GM23338 (cell line): ENCODE data around the gene CCR8. TPM values are rescaled to one million over a fixed set of nuclear protein-coding genes. Genes with fewer than 3 reads are reported as not detected.

Source experiments
- ATAC-seq: fragments of 200-7000 bp; cut with Tn5 transposase; 3 replicates; pipeline ENCODE4 v1.9.1; 2020
- DNase-seq: peaks from one replicate; pipeline ENCODE4 v3.0.0-alpha.2; 2015; ENCODE audit warnings: low spot score
- H2AFZ ChIP-seq: fragments of 200-600 bp; sonication (generic); 2 replicates; pipeline ENCODE4 v1.8.0; 2016; ENCODE audit warnings: antibody characterized with exemption, mild to moderate bottlenecking, moderate library complexity
- H3F3A ChIP-seq: fragments of 200-600 bp; sonication (generic); replicated peaks from 2 replicates; pipeline ENCODE4 v1.8.0; 2017; ENCODE audit warnings: antibody characterized with exemption, mixed run types, low read depth
- H3K27ac ChIP-seq: fragments of 200-600 bp; sonication (generic); 2 replicates; pipeline ENCODE4 v1.6.1; 2016; ENCODE audit warnings: low read depth
- H3K27me3 ChIP-seq: fragments of 200-600 bp; sonication (generic); 2 replicates; pipeline ENCODE4 v1.8.0; 2016; ENCODE audit warnings: mild to moderate bottlenecking, mixed run types, moderate library complexity; ENCODE audit not compliant: insufficient read depth
- H3K36me3 ChIP-seq: fragments of 200-600 bp; sonication (generic); 2 replicates; pipeline ENCODE4 v1.8.0; 2016; ENCODE audit warnings: mild to moderate bottlenecking; ENCODE audit not compliant: insufficient read depth
- H3K4me1 ChIP-seq: fragments of 200-600 bp; sonication (generic); 2 replicates; pipeline ENCODE4 v1.8.0; 2016; ENCODE audit warnings: mild to moderate bottlenecking, moderate library complexity; ENCODE audit not compliant: insufficient read depth
- H3K4me2 ChIP-seq: fragments of 200-600 bp; sonication (generic); 2 replicates; pipeline ENCODE4 v1.7.1; 2017; ENCODE audit warnings: mixed run types
- H3K4me3 ChIP-seq: fragments of 200-600 bp; sonication (generic); 2 replicates; pipeline ENCODE4 v1.6.1; 2016; ENCODE audit warnings: mixed run types
- H3K79me2 ChIP-seq: fragments of 200-600 bp; sonication (generic); replicated peaks from 2 replicates; pipeline ENCODE4 v1.8.0; 2017; ENCODE audit warnings: mild to moderate bottlenecking; ENCODE audit not compliant: insufficient read depth
- H3K9me2 ChIP-seq: fragments of 200-600 bp; sonication (generic); 2 replicates; pipeline ENCODE4 v1.8.0; 2017; ENCODE audit not compliant: insufficient read depth
- H4K20me1 ChIP-seq: fragments of 200-600 bp; sonication (generic); replicated peaks from 2 replicates; pipeline ENCODE4 v1.8.0; 2017; ENCODE audit warnings: mild to moderate bottlenecking; ENCODE audit not compliant: insufficient read depth
- H3K27ac Mint-ChIP-seq: 2 replicates; pipeline ENCODE4 v1.8.0; 2020; ENCODE audit warnings: inconsistent platforms, mild to moderate bottlenecking, moderate library complexity, mixed read lengths
- H3K27me3 Mint-ChIP-seq: 3 replicates; pipeline ENCODE4 v1.8.0; 2022; ENCODE audit warnings: low read depth, mild to moderate bottlenecking, moderate library complexity, mixed read lengths, inconsistent platforms; ENCODE audit not compliant: insufficient read depth, poor library complexity
- H3K36me3 Mint-ChIP-seq: 3 replicates; pipeline ENCODE4 v1.8.0; 2021; ENCODE audit warnings: low read depth, mild to moderate bottlenecking, inconsistent platforms, moderate library complexity, mixed read lengths
- H3K4me1 Mint-ChIP-seq: 3 replicates; pipeline ENCODE4 v1.8.0; 2020; ENCODE audit warnings: mild to moderate bottlenecking, inconsistent platforms, mixed read lengths
- H3K4me3 Mint-ChIP-seq: 3 replicates; pipeline ENCODE4 v1.8.0; 2021; ENCODE audit warnings: moderate library complexity, mild to moderate bottlenecking, inconsistent platforms, mixed read lengths
- H3K9me3 Mint-ChIP-seq: 3 replicates; pipeline ENCODE4 v1.8.0; 2020; ENCODE audit warnings: moderate library complexity, mild to moderate bottlenecking, inconsistent platforms, mixed read lengths
- POLR2AphosphoS5 ChIP-seq: IDR thresholded peaks from 2 replicates; pipeline ENCODE4 v1.6.1; 2016; ENCODE audit warnings: antibody characterized with exemption, low read depth
- polyA plus RNA-seq: library from polyadenylated mRNA; unstranded; fragments of >200 nt; fragmentation: Nextera tagmentation; extraction: Ambion mirVana; gene quantifications from 2 replicates; pipeline ENCODE4 v1.2.1, GENCODE V29; 2016
- total RNA-seq: library from RNA; depleted of rRNA; stranded (reverse); fragments of >200 nt; shearing (Covaris generic); gene quantifications from 2 replicates; pipeline ENCODE4 v1.2.3, GENCODE V29; 2014
- TF ChIP-seq, protein P1 (sequence below), 2 experiments: fragments of 200-600 bp in 1 of 2; sonication (generic) in 1 of 2; conservative IDR thresholded peaks; 2 replicates each; pipeline versions ENCODE4 v1.5.1 to v1.6.1; 2016 to 2017; ENCODE audit warnings: antibody characterized with exemption in 2 of 2, low read depth in 2 of 2, mild to moderate bottlenecking in 2 of 2, moderate library complexity in 1 of 2
- TF ChIP-seq, protein P2 (sequence below): IDR thresholded peaks from one replicate; pipeline ENCODE4 v1.6.1; 2018; ENCODE audit warnings: antibody characterized with exemption; ENCODE audit not compliant: unreplicated experiment
- TF ChIP-seq, protein P3 (sequence below): fragments of 250-450 bp; sonication (Bioruptor Pico); IDR thresholded peaks from 2 replicates; pipeline ENCODE4 v1.5.0; 2020; ENCODE audit warnings: mild to moderate bottlenecking, moderate library complexity
- TF ChIP-seq, protein P4 (sequence below): IDR thresholded peaks from 2 replicates; pipeline ENCODE4 v1.6.1; 2016; ENCODE audit warnings: antibody characterized with exemption

CCR8 gene
- total and polyA plus RNA-seq, 2 experiments from 2014 or later, result 0.55 TPM; not detected in 1

DNA sequence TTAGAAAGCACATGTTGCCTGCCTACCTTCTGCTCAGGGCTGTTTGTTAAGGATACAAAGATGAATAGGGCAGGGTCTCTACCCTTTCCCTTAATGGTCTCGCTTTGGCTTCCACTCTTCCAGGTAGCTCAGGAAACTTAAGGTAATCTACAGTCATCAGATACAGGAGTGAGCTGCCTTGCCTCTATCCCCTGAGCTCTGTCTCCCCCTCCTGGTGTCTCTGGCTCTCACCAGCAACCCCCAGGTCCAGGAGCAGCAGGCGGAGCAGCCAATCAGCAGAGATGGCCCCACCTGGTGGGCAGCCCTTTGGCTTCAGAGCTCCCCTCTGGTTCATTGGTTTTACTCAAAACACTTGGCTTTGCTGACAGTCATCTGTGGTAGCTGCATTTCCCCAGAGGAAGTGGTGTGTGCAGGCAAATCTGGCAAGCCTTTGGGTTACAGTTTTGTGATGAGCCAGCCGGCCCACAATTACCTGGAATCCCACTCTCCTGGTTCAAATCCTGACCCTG lies 41.2 kb upstream of the CCR8 start:
- Histone ChIP-seq H4K20me1 (no peaks in the 10 kb centered on the region), H3K4me3 (no peak overlapping the region), H3K4me2 (no peak overlapping the region), H3K4me1 (no peaks in the 10 kb centered on the region), H3K27me3 (no peaks in the 10 kb centered on the region), H3K79me2 (no peaks in the 10 kb centered on the region), H3K9me2 (no peaks in the 10 kb centered on the region), H3K36me3 (no peaks in the 10 kb centered on the region), H3F3A (no peaks in the 10 kb centered on the region), H2AFZ (no peak overlapping the region; the same call in 1 of the 2 replicates), H3K27ac (no peak overlapping the region)
- TF ChIP-seq, protein P1, sequence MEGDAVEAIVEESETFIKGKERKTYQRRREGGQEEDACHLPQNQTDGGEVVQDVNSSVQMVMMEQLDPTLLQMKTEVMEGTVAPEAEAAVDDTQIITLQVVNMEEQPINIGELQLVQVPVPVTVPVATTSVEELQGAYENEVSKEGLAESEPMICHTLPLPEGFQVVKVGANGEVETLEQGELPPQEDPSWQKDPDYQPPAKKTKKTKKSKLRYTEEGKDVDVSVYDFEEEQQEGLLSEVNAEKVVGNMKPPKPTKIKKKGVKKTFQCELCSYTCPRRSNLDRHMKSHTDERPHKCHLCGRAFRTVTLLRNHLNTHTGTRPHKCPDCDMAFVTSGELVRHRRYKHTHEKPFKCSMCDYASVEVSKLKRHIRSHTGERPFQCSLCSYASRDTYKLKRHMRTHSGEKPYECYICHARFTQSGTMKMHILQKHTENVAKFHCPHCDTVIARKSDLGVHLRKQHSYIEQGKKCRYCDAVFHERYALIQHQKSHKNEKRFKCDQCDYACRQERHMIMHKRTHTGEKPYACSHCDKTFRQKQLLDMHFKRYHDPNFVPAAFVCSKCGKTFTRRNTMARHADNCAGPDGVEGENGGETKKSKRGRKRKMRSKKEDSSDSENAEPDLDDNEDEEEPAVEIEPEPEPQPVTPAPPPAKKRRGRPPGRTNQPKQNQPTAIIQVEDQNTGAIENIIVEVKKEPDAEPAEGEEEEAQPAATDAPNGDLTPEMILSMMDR (conservative IDR thresholded peaks at IDR 0.05; ENCODE audit: low read depth in 2 of 2), result peak; percentile 97 to 100
- TF ChIP-seq, protein P2, sequence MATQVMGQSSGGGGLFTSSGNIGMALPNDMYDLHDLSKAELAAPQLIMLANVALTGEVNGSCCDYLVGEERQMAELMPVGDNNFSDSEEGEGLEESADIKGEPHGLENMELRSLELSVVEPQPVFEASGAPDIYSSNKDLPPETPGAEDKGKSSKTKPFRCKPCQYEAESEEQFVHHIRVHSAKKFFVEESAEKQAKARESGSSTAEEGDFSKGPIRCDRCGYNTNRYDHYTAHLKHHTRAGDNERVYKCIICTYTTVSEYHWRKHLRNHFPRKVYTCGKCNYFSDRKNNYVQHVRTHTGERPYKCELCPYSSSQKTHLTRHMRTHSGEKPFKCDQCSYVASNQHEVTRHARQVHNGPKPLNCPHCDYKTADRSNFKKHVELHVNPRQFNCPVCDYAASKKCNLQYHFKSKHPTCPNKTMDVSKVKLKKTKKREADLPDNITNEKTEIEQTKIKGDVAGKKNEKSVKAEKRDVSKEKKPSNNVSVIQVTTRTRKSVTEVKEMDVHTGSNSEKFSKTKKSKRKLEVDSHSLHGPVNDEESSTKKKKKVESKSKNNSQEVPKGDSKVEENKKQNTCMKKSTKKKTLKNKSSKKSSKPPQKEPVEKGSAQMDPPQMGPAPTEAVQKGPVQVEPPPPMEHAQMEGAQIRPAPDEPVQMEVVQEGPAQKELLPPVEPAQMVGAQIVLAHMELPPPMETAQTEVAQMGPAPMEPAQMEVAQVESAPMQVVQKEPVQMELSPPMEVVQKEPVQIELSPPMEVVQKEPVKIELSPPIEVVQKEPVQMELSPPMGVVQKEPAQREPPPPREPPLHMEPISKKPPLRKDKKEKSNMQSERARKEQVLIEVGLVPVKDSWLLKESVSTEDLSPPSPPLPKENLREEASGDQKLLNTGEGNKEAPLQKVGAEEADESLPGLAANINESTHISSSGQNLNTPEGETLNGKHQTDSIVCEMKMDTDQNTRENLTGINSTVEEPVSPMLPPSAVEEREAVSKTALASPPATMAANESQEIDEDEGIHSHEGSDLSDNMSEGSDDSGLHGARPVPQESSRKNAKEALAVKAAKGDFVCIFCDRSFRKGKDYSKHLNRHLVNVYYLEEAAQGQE, result no peak
- no peak overlapping the region for H3K27ac Mint-ChIP-seq
- ATAC-seq (peak; percentile 97), DNase-seq (peak; percentile 97)
- H3K36me3 Mint-ChIP-seq, result no peaks in the 10 kb centered on the region
- no peaks in the 10 kb centered on the region for H3K9me3 Mint-ChIP-seq
- peaks cover 5% of the 10 kb centered on the region for H3K27me3 Mint-ChIP-seq
- no peak overlapping the region for H3K4me3 Mint-ChIP-seq
- H3K4me1 Mint-ChIP-seq, result peaks cover 6% of the 10 kb centered on the region

DNA sequence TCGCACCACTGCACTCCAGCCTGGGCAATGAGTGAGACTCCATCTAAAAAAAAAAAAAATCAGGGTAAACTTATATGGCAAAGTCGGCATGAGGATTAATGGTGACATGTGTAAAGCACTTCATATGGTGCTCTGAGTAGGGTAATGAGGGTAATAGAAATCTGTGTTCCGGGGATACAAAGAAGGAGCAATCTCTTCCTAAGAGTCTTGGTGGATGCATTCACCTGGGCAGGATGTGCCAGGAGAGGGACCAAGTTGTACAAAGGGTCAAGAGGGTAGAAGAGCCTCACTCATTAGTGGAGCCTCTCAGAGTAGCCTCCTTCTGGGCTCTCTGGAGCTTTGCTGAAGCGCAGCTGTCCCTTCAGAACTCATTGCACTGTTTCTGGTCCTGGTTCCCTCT lies 40.4 kb upstream of the CCR8 start:
- no peaks in the 10 kb centered on the region for H3K9me3 Mint-ChIP-seq
- H3K27me3 ChIP-seq, result no peaks in the 10 kb centered on the region
- H3K27ac Mint-ChIP-seq, result no peak overlapping the region
- no peak overlapping the region for H3K4me2 ChIP-seq
- peaks cover 5% of the 10 kb centered on the region for H3K27me3 Mint-ChIP-seq
- peaks cover 6% of the 10 kb centered on the region for H3K4me1 Mint-ChIP-seq
- H3K9me2 ChIP-seq, result no peaks in the 10 kb centered on the region
- H2AFZ ChIP-seq, result no peak overlapping the region
- H3K4me1 ChIP-seq, result no peaks in the 10 kb centered on the region
- H3K4me3 Mint-ChIP-seq, result no peak overlapping the region
- H4K20me1 ChIP-seq, result no peaks in the 10 kb centered on the region
- ATAC-seq (no peak), DNase-seq (no peak)
- H3K4me3 ChIP-seq, result no peak overlapping the region
- no peaks in the 10 kb centered on the region for H3F3A ChIP-seq
- H3K36me3 ChIP-seq, result no peaks in the 10 kb centered on the region
- H3K27ac ChIP-seq, result no peak overlapping the region
- no peaks in the 10 kb centered on the region for H3K79me2 ChIP-seq
- no peaks in the 10 kb centered on the region for H3K36me3 Mint-ChIP-seq
- TF ChIP-seq POLR2AphosphoS5, result no peak
- TF ChIP-seq, protein P3, sequence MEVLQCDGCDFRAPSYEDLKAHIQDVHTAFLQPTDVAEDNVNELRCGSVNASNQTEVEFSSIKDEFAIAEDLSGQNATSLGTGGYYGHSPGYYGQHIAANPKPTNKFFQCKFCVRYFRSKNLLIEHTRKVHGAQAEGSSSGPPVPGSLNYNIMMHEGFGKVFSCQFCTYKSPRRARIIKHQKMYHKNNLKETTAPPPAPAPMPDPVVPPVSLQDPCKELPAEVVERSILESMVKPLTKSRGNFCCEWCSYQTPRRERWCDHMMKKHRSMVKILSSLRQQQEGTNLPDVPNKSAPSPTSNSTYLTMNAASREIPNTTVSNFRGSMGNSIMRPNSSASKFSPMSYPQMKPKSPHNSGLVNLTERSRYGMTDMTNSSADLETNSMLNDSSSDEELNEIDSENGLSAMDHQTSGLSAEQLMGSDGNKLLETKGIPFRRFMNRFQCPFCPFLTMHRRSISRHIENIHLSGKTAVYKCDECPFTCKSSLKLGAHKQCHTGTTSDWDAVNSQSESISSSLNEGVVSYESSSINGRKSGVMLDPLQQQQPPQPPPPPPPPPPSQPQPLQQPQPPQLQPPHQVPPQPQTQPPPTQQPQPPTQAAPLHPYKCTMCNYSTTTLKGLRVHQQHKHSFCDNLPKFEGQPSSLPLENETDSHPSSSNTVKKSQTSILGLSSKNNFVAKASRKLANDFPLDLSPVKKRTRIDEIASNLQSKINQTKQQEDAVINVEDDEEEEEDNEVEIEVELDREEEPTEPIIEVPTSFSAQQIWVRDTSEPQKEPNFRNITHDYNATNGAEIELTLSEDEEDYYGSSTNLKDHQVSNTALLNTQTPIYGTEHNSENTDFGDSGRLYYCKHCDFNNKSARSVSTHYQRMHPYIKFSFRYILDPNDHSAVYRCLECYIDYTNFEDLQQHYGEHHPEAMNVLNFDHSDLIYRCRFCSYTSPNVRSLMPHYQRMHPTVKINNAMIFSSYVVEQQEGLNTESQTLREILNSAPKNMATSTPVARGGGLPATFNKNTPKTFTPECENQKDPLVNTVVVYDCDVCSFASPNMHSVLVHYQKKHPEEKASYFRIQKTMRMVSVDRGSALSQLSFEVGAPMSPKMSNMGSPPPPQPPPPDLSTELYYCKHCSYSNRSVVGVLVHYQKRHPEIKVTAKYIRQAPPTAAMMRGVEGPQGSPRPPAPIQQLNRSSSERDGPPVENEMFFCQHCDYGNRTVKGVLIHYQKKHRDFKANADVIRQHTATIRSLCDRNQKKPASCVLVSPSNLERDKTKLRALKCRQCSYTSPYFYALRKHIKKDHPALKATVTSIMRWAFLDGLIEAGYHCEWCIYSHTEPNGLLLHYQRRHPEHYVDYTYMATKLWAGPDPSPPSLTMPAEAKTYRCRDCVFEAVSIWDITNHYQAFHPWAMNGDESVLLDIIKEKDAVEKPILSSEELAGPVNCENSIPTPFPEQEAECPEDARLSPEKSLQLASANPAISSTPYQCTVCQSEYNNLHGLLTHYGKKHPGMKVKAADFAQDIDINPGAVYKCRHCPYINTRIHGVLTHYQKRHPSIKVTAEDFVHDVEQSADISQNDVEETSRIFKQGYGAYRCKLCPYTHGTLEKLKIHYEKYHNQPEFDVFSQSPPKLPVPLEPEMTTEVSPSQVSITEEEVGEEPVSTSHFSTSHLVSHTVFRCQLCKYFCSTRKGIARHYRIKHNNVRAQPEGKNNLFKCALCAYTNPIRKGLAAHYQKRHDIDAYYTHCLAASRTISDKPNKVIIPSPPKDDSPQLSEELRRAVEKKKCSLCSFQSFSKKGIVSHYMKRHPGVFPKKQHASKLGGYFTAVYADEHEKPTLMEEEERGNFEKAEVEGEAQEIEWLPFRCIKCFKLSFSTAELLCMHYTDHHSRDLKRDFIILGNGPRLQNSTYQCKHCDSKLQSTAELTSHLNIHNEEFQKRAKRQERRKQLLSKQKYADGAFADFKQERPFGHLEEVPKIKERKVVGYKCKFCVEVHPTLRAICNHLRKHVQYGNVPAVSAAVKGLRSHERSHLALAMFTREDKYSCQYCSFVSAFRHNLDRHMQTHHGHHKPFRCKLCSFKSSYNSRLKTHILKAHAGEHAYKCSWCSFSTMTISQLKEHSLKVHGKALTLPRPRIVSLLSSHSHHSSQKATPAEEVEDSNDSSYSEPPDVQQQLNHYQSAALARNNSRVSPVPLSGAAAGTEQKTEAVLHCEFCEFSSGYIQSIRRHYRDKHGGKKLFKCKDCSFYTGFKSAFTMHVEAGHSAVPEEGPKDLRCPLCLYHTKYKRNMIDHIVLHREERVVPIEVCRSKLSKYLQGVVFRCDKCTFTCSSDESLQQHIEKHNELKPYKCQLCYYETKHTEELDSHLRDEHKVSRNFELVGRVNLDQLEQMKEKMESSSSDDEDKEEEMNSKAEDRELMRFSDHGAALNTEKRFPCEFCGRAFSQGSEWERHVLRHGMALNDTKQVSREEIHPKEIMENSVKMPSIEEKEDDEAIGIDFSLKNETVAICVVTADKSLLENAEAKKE (CRISPR knock-in tag), result no peak
- TF ChIP-seq, protein P4, sequence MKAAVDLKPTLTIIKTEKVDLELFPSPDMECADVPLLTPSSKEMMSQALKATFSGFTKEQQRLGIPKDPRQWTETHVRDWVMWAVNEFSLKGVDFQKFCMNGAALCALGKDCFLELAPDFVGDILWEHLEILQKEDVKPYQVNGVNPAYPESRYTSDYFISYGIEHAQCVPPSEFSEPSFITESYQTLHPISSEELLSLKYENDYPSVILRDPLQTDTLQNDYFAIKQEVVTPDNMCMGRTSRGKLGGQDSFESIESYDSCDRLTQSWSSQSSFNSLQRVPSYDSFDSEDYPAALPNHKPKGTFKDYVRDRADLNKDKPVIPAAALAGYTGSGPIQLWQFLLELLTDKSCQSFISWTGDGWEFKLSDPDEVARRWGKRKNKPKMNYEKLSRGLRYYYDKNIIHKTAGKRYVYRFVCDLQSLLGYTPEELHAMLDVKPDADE, result no peak
